HUES6 (cell line): ENCODE data around the gene TARS2.

Source experiments
- H3K27ac ChIP-seq: 2 replicates; pipeline ENCODE4 v1.7.0; 2013; ENCODE audit warnings: low read depth, mild to moderate bottlenecking, low read length, inconsistent platforms
- H3K27me3 ChIP-seq: 2 replicates; pipeline ENCODE4 v1.6.1; 2013; ENCODE audit warnings: low read length; ENCODE audit not compliant: control insufficient read depth, insufficient read depth
- H3K36me3 ChIP-seq: 2 replicates; pipeline ENCODE4 v1.6.1; 2013; ENCODE audit warnings: low read length; ENCODE audit not compliant: control insufficient read depth, insufficient read depth
- H3K4me1 ChIP-seq: 2 replicates; pipeline ENCODE4 v1.6.1; 2013; ENCODE audit warnings: low read length; ENCODE audit not compliant: control insufficient read depth, insufficient read depth
- H3K4me3 ChIP-seq: 2 replicates; pipeline ENCODE4 v1.5.1; 2013; ENCODE audit warnings: low read depth, low read length
- H3K9ac ChIP-seq: one replicate; pipeline ENCODE4 v1.6.1; 2013; ENCODE audit warnings: mild to moderate bottlenecking, low read length
- H3K9me3 ChIP-seq: 2 replicates; pipeline ENCODE4 v1.6.1; 2013; ENCODE audit warnings: low read depth, low read length; ENCODE audit not compliant: control insufficient read depth, insufficient read depth

The TARS2 gene

DNA sequence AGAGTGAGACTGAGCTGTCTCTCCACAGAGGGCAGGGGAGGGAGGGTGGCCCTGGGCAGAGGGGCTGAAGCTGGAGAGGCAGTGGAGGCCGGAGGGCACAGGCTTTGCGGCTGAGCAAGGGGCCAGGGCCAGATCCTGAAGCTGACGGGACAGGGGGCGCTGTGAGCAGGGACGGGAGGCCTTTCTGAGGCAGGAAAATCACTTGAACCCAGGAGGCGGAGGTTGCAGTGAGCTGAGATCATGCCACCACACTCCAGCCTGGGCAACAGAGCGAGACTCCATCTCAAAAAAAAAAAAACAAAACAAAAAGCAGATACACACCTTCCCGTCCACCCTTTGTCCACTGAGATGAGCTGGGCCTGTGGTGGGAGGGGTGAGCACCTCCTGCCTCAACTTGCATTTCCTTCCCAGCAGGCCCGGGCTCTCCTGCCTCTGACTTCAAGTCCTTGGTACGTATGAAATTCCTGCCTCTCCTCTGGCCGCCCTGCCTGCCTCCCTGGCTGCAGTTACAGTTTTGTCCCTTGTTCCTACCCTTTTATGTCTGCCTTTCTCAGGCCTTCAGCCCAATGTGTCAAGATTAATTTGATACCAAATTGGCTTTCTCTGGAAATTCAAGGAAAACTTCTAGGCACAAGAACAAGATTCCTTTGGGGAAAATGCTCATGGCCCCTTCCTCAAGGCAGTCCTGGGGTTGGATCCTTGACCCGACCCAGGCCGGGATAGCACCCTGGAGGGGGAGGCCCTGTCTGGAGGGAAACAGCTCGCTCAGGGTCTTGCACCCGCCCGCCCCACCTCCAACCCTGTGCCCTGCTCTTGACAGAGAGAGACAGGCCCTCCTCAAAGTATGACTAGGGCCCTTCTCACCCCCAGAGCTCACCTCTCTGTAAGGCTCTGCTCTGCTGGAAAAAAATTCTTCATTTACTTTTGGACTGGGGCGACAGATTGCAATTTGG is 50.8 kb downstream of the TARS2 start:
- H3K4me1 ChIP-seq, result peaks cover 15% of the 10 kb centered on the region; the same call in 1 of the 2 replicates
- no peaks in the 10 kb centered on the region for H3K9me3 ChIP-seq
- H3K4me3 ChIP-seq, result no peak overlapping the region
- no peaks in the 10 kb centered on the region for H3K36me3 ChIP-seq
- peak overlapping the region; percentile 54 for H3K9ac ChIP-seq
- peak overlapping the region; percentile 60 for H3K27ac ChIP-seq
- H3K27me3 ChIP-seq, result no peaks in the 10 kb centered on the region

DNA sequence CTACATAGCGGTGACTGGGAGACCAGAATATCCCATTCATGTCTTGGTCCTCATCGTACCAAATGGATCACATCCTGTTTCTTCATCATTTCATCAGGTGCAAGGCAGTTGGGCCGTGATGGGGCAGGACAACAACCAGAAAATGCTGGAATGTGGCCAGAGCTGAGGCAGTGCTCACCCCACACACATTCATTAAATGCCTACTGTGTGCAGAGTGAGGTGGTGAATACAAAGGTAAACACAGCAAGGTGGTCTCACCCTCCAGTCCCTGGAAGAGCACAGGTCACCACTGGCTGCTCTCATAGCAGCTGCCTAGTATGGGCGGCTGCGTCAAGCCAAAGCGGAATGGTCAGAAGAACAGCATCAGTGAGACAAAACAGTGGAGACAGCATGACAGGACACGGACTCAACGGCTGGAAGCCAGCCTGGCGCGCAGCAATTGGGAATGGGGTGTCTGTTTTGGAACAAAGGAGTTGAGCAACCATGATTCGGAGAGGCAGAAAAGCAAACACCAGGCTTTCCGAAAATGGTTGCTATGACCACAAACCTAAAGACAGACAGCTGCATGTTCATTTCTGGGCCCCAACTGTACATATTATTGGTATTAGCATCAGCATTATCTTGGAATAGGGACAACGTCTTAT is 56.4 kb downstream of the TARS2 start:
- H3K9ac ChIP-seq, result no peak overlapping the region
- no peak overlapping the region for H3K27ac ChIP-seq

DNA sequence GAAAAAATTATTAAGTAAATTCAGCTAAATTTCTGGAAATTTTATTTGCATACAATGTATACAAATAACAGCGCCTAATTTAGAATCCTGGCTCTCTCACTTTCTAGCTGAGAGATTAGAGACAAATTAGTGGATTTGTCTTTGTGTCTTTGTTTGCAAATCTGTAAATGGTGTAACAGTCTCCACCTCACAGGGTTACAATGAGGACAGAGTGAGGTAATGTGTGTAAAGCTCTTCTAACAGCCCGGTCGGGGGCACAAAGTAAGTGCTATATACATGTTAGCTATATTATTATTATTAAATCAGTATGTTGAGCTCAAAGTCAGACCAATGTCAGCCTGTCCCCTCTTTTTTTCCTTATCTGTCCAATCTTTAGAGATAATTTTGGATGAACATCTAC is 57.0 kb downstream of the TARS2 start:
- no peak overlapping the region for H3K27ac ChIP-seq
- no peaks in the 10 kb centered on the region for H3K36me3 ChIP-seq
- no peaks in the 10 kb centered on the region for H3K9me3 ChIP-seq
- H3K27me3 ChIP-seq, result peaks cover 8% of the 10 kb centered on the region
- no peak overlapping the region for H3K9ac ChIP-seq
- no peak overlapping the region for H3K4me3 ChIP-seq
- H3K4me1 ChIP-seq, result peaks cover 2% of the 10 kb centered on the region; the same call in 1 of the 2 replicates

More for the DNA sequence above, 56.4 kb downstream of the TARS2 start:
- no peak overlapping the region for H3K4me3 ChIP-seq
- no peaks in the 10 kb centered on the region for H3K36me3 ChIP-seq
- H3K4me1 ChIP-seq, result peaks cover 2% of the 10 kb centered on the region; the same call in 1 of the 2 replicates
- H3K27me3 ChIP-seq, result peaks cover 4% of the 10 kb centered on the region
- no peaks in the 10 kb centered on the region for H3K9me3 ChIP-seq

DNA sequence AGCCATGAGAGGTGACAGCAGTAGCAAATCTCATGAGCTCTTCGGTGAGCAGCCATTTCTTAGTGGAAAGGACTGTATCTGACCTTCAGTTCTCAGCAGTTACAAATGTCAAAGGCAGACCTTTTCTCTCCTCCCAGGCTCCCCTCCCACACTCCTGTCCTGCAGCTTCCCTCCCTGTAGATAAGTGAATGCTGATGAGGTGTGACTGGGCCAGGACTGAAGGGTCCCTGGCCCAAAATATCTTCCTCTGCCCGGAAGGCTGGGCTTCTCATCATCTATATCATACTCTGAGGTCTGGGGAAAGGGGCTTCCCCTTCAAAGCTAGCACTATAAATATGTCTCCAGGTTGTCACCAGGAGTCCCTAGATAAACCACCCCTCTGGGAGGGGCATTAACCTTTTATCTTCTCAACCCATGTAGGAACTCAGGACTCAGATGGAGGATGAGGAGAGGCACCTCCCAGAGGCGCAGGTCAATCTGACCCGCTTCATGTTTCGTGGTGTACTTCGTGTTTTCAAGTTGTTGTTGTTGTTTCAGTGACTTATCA is 58.3 kb downstream of the TARS2 start:
- peaks cover 17% of the 10 kb centered on the region for H3K27me3 ChIP-seq
- no peak overlapping the region for H3K9ac ChIP-seq
- H3K27ac ChIP-seq, result no peak overlapping the region
- H3K4me3 ChIP-seq, result no peak overlapping the region
- no peaks in the 10 kb centered on the region for H3K36me3 ChIP-seq
- H3K9me3 ChIP-seq, result no peaks in the 10 kb centered on the region
- peaks cover 12% of the 10 kb centered on the region; the same call in 1 of the 2 replicates for H3K4me1 ChIP-seq

DNA sequence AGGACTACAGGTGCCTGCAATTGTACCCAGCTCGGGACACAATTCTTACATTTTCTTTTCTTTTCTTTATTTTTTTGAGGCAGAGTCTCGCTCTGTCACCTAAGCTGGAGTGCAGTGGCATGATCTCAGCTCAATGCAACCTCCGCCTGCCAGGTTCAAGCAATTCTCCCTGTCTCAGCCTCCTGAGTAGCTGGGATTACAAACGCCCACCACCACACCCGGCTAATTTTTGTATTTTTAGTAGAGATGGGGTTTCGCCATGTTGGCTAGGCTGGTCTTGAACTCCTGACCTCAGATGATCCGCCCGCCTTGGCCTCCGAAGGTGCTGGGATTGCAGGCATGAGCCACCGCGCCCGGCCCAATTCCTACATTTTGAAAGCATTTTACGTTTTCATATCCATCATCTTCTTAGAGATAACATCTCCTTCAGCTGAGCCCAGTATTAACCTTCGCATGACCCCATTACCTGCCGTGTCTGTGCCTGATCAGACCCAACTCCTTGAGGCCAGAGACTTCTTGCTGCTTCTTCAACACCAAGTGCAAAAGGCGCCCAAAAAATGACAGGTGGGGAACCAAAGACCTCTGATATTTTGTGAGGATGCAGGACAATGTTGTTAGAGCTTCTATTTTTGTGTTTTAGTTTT is 59.2 kb downstream of the TARS2 start:
- H3K9ac ChIP-seq, result no peak overlapping the region

DNA sequence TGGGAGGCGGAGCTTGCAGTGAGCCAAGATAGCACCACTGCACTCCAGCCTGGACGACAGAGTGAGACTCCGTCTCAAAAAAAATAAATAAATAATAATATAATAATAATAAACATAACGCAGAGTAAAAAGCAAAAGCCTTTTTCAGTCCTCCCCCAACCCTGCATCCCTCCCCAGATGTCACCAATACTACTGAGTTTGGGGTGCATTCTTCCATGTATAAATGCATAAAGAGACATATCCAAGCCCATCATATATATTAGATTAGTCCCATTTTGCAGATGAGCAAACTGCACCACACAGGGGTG is 61.1 kb downstream of the TARS2 start:
- Histone ChIP-seq H3K36me3 (no peaks in the 10 kb centered on the region), H3K4me1 (peaks cover 30% of the 10 kb centered on the region), H3K27ac (no peak overlapping the region), H3K9ac (peak overlapping the region; percentile 65), H3K9me3 (no peaks in the 10 kb centered on the region), H3K4me3 (peak overlapping the region; percentile 65), H3K27me3 (peaks cover 17% of the 10 kb centered on the region)

More for the DNA sequence above, 59.2 kb downstream of the TARS2 start:
- Histone ChIP-seq H3K4me3 (no peak overlapping the region), H3K9me3 (no peaks in the 10 kb centered on the region), H3K27ac (no peak overlapping the region), H3K36me3 (no peaks in the 10 kb centered on the region), H3K27me3 (peaks cover 17% of the 10 kb centered on the region), H3K4me1 (peaks cover 20% of the 10 kb centered on the region; the same call in 1 of the 2 replicates)

DNA sequence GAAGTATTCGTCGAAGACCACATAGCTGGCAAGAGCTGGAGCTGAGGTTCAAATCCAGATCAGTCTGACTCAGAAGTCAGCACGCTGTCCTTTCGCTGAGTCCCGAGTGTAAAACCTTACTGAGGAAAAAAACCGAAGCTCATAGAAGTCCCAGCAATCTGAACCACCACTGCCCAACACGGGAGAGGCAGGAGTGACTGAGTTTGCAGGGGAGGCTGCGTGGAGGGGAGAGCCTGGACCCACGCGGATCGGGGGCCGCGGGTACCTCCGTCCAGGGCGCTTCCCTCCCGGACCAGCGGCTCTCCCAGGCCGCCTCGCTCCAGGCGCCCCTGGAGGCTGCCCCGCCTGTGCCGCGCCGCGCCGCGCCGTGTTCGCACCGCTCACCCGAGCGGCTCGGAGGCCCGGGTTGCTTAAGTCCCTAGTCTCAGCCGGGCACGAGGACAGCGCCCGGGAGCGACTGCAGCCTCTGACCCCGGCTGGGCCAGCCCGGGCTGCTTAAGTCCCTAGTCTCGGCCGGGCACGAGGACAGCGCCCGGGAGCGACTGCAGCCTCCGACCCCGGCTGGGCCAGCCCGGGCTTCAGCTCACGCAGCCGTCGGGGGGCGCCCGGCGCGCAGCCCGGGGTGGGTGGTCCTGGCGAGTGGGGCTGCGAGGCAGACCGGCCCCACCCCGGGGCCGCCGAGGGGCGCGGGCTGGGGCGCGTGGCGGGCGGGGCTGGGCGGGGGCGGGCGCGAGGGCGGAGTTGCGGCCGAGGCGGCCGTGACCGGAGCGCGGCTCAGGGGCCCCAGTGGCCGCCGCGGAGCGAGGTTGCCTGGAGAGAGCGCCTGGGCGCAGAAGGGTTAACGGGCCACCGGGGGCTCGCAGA is 61.6 kb downstream of the TARS2 start, which contains the start of gene ADAMTSL4:
Gene ADAMTSL4, plus strand, starts transcription at position 777 of the 864 bp plus-strand sequence. CDS start 2,881 bp downstream, outside the sequence.
- H3K9me3 ChIP-seq, result no peaks in the 10 kb centered on the region
- H3K4me1 ChIP-seq, result peaks cover 30% of the 10 kb centered on the region
- no peak within 1 kb of the TSS for H3K27ac ChIP-seq
- H3K9ac ChIP-seq, result peak within 1 kb of the TSS; percentile 65
- peaks cover 17% of the 10 kb centered on the region for H3K27me3 ChIP-seq
- no peaks in the 10 kb centered on the region for H3K36me3 ChIP-seq
- peak within 1 kb of the TSS; percentile 65 for H3K4me3 ChIP-seq

DNA sequence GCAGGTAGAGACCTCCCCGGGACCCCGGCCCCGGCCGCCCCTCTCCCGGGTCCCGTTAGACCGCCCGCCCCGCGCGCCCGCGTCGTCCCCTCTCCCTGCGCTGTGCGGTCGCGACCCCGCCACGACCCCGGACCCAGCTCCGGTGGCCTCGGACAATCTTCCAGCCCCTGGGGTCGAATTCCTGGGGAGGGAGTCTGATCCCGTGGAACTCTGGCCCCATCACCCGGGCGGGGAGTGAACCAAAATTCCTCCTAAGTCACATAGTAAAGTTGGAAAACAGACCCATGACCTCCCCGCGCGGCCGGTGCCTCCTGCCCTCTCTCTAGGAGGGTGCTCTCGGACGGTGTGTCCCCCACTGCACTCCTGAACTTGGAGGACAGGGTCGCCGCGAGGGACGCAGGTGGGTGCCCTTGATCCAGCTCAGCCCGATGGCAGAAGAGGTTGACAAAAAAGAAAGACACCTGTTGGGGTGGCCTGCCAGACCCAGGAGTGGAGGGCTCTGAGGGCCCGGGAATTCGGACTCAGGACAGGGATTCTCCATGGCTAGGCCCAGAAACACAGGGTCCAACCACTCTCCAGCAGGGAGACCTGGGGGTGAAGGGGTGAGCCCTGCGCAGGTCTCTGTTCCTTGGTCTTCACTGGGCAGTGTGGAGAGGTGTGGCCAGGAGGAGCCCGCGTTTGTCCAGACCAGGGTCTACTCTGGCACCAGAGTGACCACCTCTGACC is 62.4 kb downstream of the TARS2 start:
- peak overlapping the region; percentile 65 for H3K4me3 ChIP-seq
- no peak overlapping the region for H3K9ac ChIP-seq
- peaks cover 17% of the 10 kb centered on the region for H3K27me3 ChIP-seq
- no peaks in the 10 kb centered on the region for H3K9me3 ChIP-seq
- no peak overlapping the region for H3K27ac ChIP-seq
- no peaks in the 10 kb centered on the region for H3K36me3 ChIP-seq
- peaks cover 30% of the 10 kb centered on the region for H3K4me1 ChIP-seq

DNA sequence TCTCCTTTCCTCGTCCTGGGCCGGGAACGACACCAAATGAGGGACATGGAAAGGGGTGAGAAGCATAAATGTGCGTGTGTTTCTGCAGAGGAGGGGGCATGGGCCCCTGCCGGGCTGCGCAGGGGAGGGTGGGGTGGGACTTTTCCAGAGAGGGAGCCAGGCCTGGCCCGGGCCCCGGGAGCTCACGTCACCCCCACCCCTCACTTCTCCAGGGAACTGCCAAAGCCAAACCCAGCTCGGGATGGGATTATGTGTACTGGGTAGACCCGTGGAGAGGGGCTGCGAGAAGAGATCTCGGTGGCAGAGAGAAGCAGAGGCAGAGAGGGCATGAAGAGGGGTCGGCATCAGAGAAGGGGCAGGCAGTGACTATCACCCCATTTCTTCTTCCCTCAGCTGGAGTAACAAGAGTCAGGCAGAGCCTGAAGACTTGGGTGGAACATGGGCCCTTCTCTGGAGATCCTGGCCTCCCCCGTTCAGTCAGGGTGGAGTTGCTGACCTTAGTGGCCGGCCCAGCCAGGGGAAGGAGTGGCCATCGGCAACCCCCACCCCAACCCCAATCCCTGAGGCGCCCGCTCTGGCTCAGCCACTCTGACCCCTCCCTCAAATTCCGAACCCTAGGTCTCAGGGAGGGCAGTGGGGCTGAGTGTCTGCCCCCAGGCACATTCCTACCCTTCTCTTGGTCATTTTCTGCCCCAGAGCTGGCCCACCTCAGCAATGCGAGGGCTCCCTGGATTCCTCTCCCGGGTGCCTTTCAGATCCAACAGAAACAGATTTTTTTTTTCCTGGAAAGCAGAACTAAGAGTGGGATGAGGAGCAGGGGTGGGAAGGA is 63.2 kb downstream of the TARS2 start:
- Histone ChIP-seq H3K36me3 (peaks cover 1% of the 10 kb centered on the region), H3K9me3 (no peaks in the 10 kb centered on the region), H3K27me3 (peaks cover 17% of the 10 kb centered on the region), H3K4me1 (peaks cover 30% of the 10 kb centered on the region), H3K27ac (no peak overlapping the region), H3K4me3 (peak overlapping the region; percentile 65; the same call in 1 of the 2 replicates), H3K9ac (no peak overlapping the region)
